K562 (cell line): ENCODE measurements around the gene UBE2H. TPM values are rescaled to one million over a fixed set of nuclear protein-coding genes. Genes with fewer than 3 reads are reported as not detected.

Experiments used
- ATAC-seq: fragments of 200-7000 bp; cut with Tn5 transposase; 3 replicates; pipeline ENCODE4 v1.9.1; 2020; ENCODE audit warnings: moderate library complexity
- BruUV-seq: library from RNA; stranded (reverse); fragments of 400-500 nt; replicated peaks from 2 replicates; lab custom pipeline; 2021; lab: Mats Ljungman, UMichigan
- CTCF ChIA-PET: fragments of 300-600 bp; formaldehyde crosslinking; extraction: SDS; loops from one replicate; lab custom pipeline; 2021; ENCODE audit warnings: low intra/inter-chr PET ratio; lab: Yijun Ruan, JAX
- POLR2A ChIA-PET: fragments of 300-600, 350-650 bp; sonication (Branson Sonifier 250); formaldehyde crosslinking; extraction: SDS; loops from one replicate; lab custom pipeline; 2021; ENCODE audit warnings: antibody characterized with exemption, inconsistent platforms; lab: Yijun Ruan, JAX
- DNase-seq, 4 experiments: peaks; one replicate each; pipeline versions ENCODE4 v3.0.0 to v3.0.0-alpha.2; 2011 to 2018; ENCODE audit warnings: low spot score in 3 of 4, mixed read lengths in 3 of 4; ENCODE audit errors: extremely low read depth in 1 of 4
- FAIRE-seq: peaks from 2 replicates; lab custom pipeline; 2011; peaks lifted over from hg19 to GRCh38; lab: Jason Lieb, UNC
- H2AFZ ChIP-seq: 2 replicates; pipeline ENCODE4 v1.6.0; 2011; ENCODE audit warnings: low read depth, low read length, control low read depth, inconsistent platforms
- H3K27ac ChIP-seq: fragments of 200-600 bp; 3 replicates; pipeline ENCODE4 v1.8.0; 2011; ENCODE audit warnings: low read depth, mild to moderate bottlenecking, control low read depth, inconsistent platforms, low read length, moderate library complexity, mixed read lengths; ENCODE audit errors: extremely low read depth
- H3K27me3 ChIP-seq, 2 experiments: fragments of 300-600 bp in 1 of 2; 2 replicates in 1 of 2; 3 replicates in 1 of 2; pipeline versions ENCODE4 v1.6.0 to v1.8.0; 2011; ENCODE audit warnings: inconsistent platforms in 2 of 2, low read length in 2 of 2, mild to moderate bottlenecking in 1 of 2, mixed read lengths in 1 of 2, moderate library complexity in 1 of 2; ENCODE audit not compliant: control insufficient read depth in 2 of 2, insufficient read depth in 2 of 2
- H3K36me3 ChIP-seq: fragments of 300-600 bp; 3 replicates; pipeline ENCODE4 v1.8.0; 2011; ENCODE audit warnings: mild to moderate bottlenecking, low read length, inconsistent platforms; ENCODE audit not compliant: control insufficient read depth, insufficient read depth
- H3K4me1 ChIP-seq, 2 experiments: fragments of 200-600 bp in 1 of 2; replicated peaks in 1 of 2; 2 replicates in 1 of 2; 3 replicates in 1 of 2; pipeline versions ENCODE4 v1.5.1 to v1.8.0; 2011; ENCODE audit warnings: inconsistent platforms in 2 of 2, low read length in 2 of 2, mild to moderate bottlenecking in 1 of 2, mixed read lengths in 1 of 2, moderate library complexity in 1 of 2; ENCODE audit not compliant: control insufficient read depth in 2 of 2, insufficient read depth in 2 of 2
- H3K4me2 ChIP-seq: 2 replicates; pipeline ENCODE4 v1.6.1; 2011; ENCODE audit warnings: low read length, control low read depth, inconsistent platforms, mixed read lengths; ENCODE audit not compliant: insufficient read depth
- H3K4me3 ChIP-seq: fragments of 200-600 bp; sonication (generic), shearing (Covaris generic); 2 replicates; pipeline ENCODE4 v1.5.1; 2016; ENCODE audit warnings: control low read depth, inconsistent platforms
- H3K79me2 ChIP-seq: fragments of 200-600 bp; 3 replicates; pipeline ENCODE4 v1.8.0; 2011; ENCODE audit warnings: low read length, inconsistent platforms; ENCODE audit not compliant: control insufficient read depth, insufficient read depth
- H3K9ac ChIP-seq, 2 experiments: 2 replicates each; pipeline versions ENCODE4 v1.6.0 to v1.6.1; 2011; ENCODE audit warnings: low read depth in 2 of 2, low read length in 2 of 2, control low read depth in 1 of 2, inconsistent platforms in 1 of 2, mild to moderate bottlenecking in 1 of 2, mixed read lengths in 1 of 2; ENCODE audit not compliant: insufficient read depth in 1 of 2
- H3K9me1 ChIP-seq: one replicate; pipeline ENCODE4 v1.6.0; 2011; ENCODE audit warnings: inconsistent platforms, mild to moderate bottlenecking, low read length, moderate library complexity; ENCODE audit not compliant: control insufficient read depth, insufficient read depth
- H3K9me3 ChIP-seq: replicated peaks from 2 replicates; pipeline ENCODE4 v1.5.1; 2011; ENCODE audit warnings: low read depth, low read length, inconsistent platforms; ENCODE audit not compliant: control insufficient read depth, insufficient read depth
- H4K20me1 ChIP-seq: replicated peaks from 2 replicates; pipeline ENCODE4 v1.6.1; 2011; ENCODE audit warnings: low read length, inconsistent platforms, mixed read lengths; ENCODE audit not compliant: control insufficient read depth, insufficient read depth
- AFF1 ChIP-seq, 2 experiments: fragments of 450-650 bp; IDR thresholded peaks; 2 replicates each; pipeline ENCODE4 v1.6.1; 2018; ENCODE audit warnings: mild to moderate bottlenecking in 2 of 2, low read depth in 1 of 2; ENCODE audit not compliant: partially characterized antibody in 2 of 2
- ARHGAP35 ChIP-seq: fragments of 450-650 bp; IDR thresholded peaks from 2 replicates; pipeline ENCODE4 v1.6.1; 2018; ENCODE audit not compliant: partially characterized antibody
- BRD4 ChIP-seq: fragments of 200-600 bp; sonication (generic); IDR thresholded peaks from 2 replicates; pipeline ENCODE4 v1.6.1; 2017; ENCODE audit warnings: inconsistent platforms
- BRF1 ChIP-seq: IDR thresholded peaks from 3 replicates; pipeline ENCODE4 v1.6.1; 2011; ENCODE audit warnings: borderline replicate concordance, mild to moderate bottlenecking; ENCODE audit not compliant: insufficient read length; ENCODE audit errors: extremely low read depth
- E2F5 ChIP-seq: sonication (generic); formaldehyde crosslinking; IDR thresholded peaks from 2 replicates; pipeline ENCODE4 v1.8.0; 2022; ENCODE audit warnings: mild to moderate bottlenecking, missing genetic modification reagents
- FOXK2 ChIP-seq, 2 experiments: fragments of 450-650 bp; IDR thresholded peaks in 1 of 2; conservative IDR thresholded peaks in 1 of 2; 2 replicates each; pipeline ENCODE4 v1.6.1; 2016; ENCODE audit warnings: low read depth in 2 of 2, mild to moderate bottlenecking in 1 of 2
- MCM7 ChIP-seq, 2 experiments: fragments of 450-650 bp; IDR thresholded peaks; 2 replicates each; pipeline ENCODE4 v1.6.1; 2016 to 2018
- MTF1 ChIP-seq: fragments of 250-450 bp; sonication (Bioruptor Pico); IDR thresholded peaks from 2 replicates; pipeline ENCODE4 v1.9.0; 2021; ENCODE audit warnings: moderate library complexity, mild to moderate bottlenecking, inconsistent platforms, borderline replicate concordance
- MYBL2 ChIP-seq, 2 experiments: fragments of 450-650 bp in 1 of 2; sonication (generic) in 1 of 2; formaldehyde crosslinking in 1 of 2; IDR thresholded peaks; 2 replicates each; pipeline versions ENCODE4 v1.6.1 to v1.8.1; 2017 to 2022; ENCODE audit warnings: borderline replicate concordance in 1 of 2, inconsistent platforms in 1 of 2, low read depth in 1 of 2, mild to moderate bottlenecking in 1 of 2, missing genetic modification reagents in 1 of 2, moderate library complexity in 1 of 2
- TFAP4 ChIP-seq: sonication (generic); formaldehyde crosslinking; IDR thresholded peaks from 2 replicates; pipeline ENCODE4 v1.8.0; 2022; ENCODE audit warnings: missing genetic modification reagents, mild to moderate bottlenecking, moderate library complexity, borderline replicate concordance
- ZBTB9 ChIP-seq: fragments of 450-650 bp; formaldehyde crosslinking; IDR thresholded peaks from 2 replicates; pipeline ENCODE4 v1.4.0; 2020; ENCODE audit warnings: mild to moderate bottlenecking, moderate library complexity
- WGBS: fragments of 100-300 bp; shearing (Covaris generic); methylation state at CpG from one replicate; pipeline ENCODE4 v1.1.6; 2016; ENCODE audit warnings: low coverage, mixed read lengths; ENCODE audit not compliant: insufficient coverage; ENCODE audit errors: missing lambda C conversion rate; 5-methylcytosine and 5-hydroxymethylcytosine counted together
- in situ Hi-C: fragments of 300-500 bp; cut with MboI; formaldehyde crosslinking; loops from 4 replicates; pipeline ENCODE4 v1.15.0; 2018; ENCODE audit warnings: inconsistent platforms, mixed read lengths
- intact Hi-C: fragments of 100-400 bp; cut with micrococcal nuclease; formaldehyde crosslinking; loops from 2 replicates; pipeline ENCODE4 v1.14.2; 2022
- polyA plus RNA-seq, 8 experiments: library from polyadenylated mRNA; depleted of rRNA in 4 of 8; stranded (reverse) in 5 of 8; unstranded in 3 of 8; fragments of >200 nt; fragmentation: Nextera tagmentation in 2 of 8; fragmentation: Illumina TruSeq in 1 of 8; extraction: Ambion mirVana in 2 of 8; extraction: Trizol in 1 of 8; gene quantifications; 2 replicates each; pipeline versions ENCODE4 v1.2.1 to v1.2.3, GENCODE V29; 2011 to 2014; ENCODE audit warnings: inconsistent platforms in 1 of 8, missing spikeins in 1 of 8
- total RNA-seq, 7 experiments: library from RNA; depleted of rRNA in 6 of 7; stranded (reverse); fragments of >200 nt in 6 of 7; fragmentation: Illumina TruSeq in 2 of 7; extraction: Trizol in 2 of 7; gene quantifications; 2 replicates each; pipeline versions ENCODE4 v1.2.1 to v1.2.3, GENCODE V29; 2011 to 2021; ENCODE audit warnings: low replicate concordance in 1 of 7

UBE2H gene
- total and polyA plus RNA-seq, 9 of the 15 experiments (the other 6 are each of a cell fraction or from before 2014, with no cell fraction given): 6.3 to 33.0 (median 13.3) TPM

GRCh38 chr7:129980667-129981066 is 27.9 kb upstream of the UBE2H start:
- TF ChIP-seq ARHGAP35 (no peak), TFAP4 (no peak), MYBL2 (IDR thresholded peaks at IDR 0.05; ENCODE audit: low read depth) (no peak), MYBL2 (CRISPR knock-in tag; IDR thresholded peaks at IDR 0.05; ENCODE audit: borderline replicate concordance) (no peak), AFF1 (IDR thresholded peaks at IDR 0.05; ENCODE audit: low read depth in 1 of 2, partially characterized antibody in 2 of 2) (no peak), FOXK2 (conservative IDR thresholded peaks at IDR 0.05 in 1 of 2, IDR thresholded peaks at IDR 0.05 in 1 of 2; ENCODE audit: low read depth in 2 of 2) (no peak), E2F5 (CRISPR knock-in tag) (no peak), BRF1 (no peak), MCM7 (IDR thresholded peaks at IDR 0.05) (no peak), MTF1 (CRISPR knock-in tag) (no peak), ZBTB9 (CRISPR knock-in tag) (no peak), BRD4 (no peak)
- no peak overlapping the region for H3K9ac ChIP-seq
- in situ Hi-C loops: no loop called here
- POLR2A ChIA-PET: interaction anchor here (0.5 to 1.7 kb wide), 8 partner anchors 9 to 240 kb away, joined by 3 to 8 read pairs (median 4); no protein-coding TSS in a partner anchor
- intact Hi-C loops: no loop called here
- H3K4me1 ChIP-seq: no peaks in the 10 kb centered on the region
- no peak for DNase-seq
- H3K9me3 ChIP-seq: no peaks in the 10 kb centered on the region
- 27% methylated on average over 2 of the region's 2 CpGs for WGBS
- no peak for FAIRE-seq
- H3K27me3 ChIP-seq: peaks cover 14 to 24% of the 10 kb centered on the region in 2 experiments
- no peaks in the 10 kb centered on the region for H3K36me3 ChIP-seq
- no peak overlapping the region for H3K4me3 ChIP-seq
- no peaks in the 10 kb centered on the region for H3K9me1 ChIP-seq
- no peaks in the 10 kb centered on the region for H3K79me2 ChIP-seq
- H3K4me2 ChIP-seq: no peak overlapping the region
- no TSS peak for BruUV-seq
- CTCF ChIA-PET: no interaction called here
- ATAC-seq: no peak
- no peak overlapping the region for H2AFZ ChIP-seq
- no peaks in the 10 kb centered on the region for H4K20me1 ChIP-seq
- no peak overlapping the region for H3K27ac ChIP-seq
